BE2C (cell line): Measurements from ENCODE around the gene ANKRD13B.
A peak's percentile ranks its signal among the peaks of the same experiment; 100 is the strongest.

ENCODE experiments used
- DNase-seq: peaks from one replicate; pipeline ENCODE4 v3.0.0-alpha.2; 2020
- H3K27me3 ChIP-seq: fragments of 250-450 bp; sonication (Bioruptor Pico); 2 replicates; pipeline ENCODE4 v1.5.1; 2020; ENCODE audit warnings: mild to moderate bottlenecking
- H3K36me3 ChIP-seq: fragments of 250-450 bp; sonication (Bioruptor Pico); 2 replicates; pipeline ENCODE4 v1.5.1; 2020; ENCODE audit warnings: mild to moderate bottlenecking
- H3K4me1 ChIP-seq: fragments of 250-450 bp; sonication (Bioruptor Pico); 2 replicates; pipeline ENCODE4 v1.5.1; 2020
- H3K4me3 ChIP-seq: 2 replicates; pipeline ENCODE4 v1.5.1; 2011; ENCODE audit warnings: low read depth, low read length
- H3K9me3 ChIP-seq: fragments of 250-450 bp; sonication (Bioruptor Pico); 2 replicates; pipeline ENCODE4 v1.5.1; 2020
- CTCF ChIP-seq: IDR thresholded peaks from 2 replicates; pipeline ENCODE4 v1.5.1; 2012; ENCODE audit warnings: mild to moderate bottlenecking, low read depth, low read length

The ANKRD13B gene

GRCh38 chr17:29584452-29585079 is 8.4 kb upstream of the ANKRD13B start:
- Histone ChIP-seq H3K4me3 (no peak overlapping the region), H3K27me3 (no peaks in the 10 kb centered on the region)
- no peak for DNase-seq

GRCh38 chr17:29585080-29585751 is 7.7 kb upstream of the ANKRD13B start:
- Histone ChIP-seq H3K4me3 (no peak overlapping the region), H3K36me3 (peaks cover 3% of the 10 kb centered on the region; the same call in 1 of the 2 replicates), H3K27me3 (no peaks in the 10 kb centered on the region), H3K4me1 (peaks cover 4% of the 10 kb centered on the region; the same call in 1 of the 2 replicates), H3K9me3 (no peaks in the 10 kb centered on the region)
- no peak for DNase-seq
- 0 out of 2 replicates have a peak, but pooled peaks have one; percentile 16 for TF ChIP-seq CTCF

More at GRCh38 chr17:29584452-29585079, 8.4 kb upstream of the ANKRD13B start:
- no peaks in the 10 kb centered on the region for H3K4me1 ChIP-seq
- H3K9me3 ChIP-seq: no peaks in the 10 kb centered on the region
- no peak for TF ChIP-seq CTCF
- peaks cover 3% of the 10 kb centered on the region; the same call in 1 of the 2 replicates for H3K36me3 ChIP-seq

- no peak for TF ChIP-seq CTCF
- DNase-seq: no peak
- no peaks in the 10 kb centered on the region for H3K9me3 ChIP-seq
- H3K4me3 ChIP-seq: no peak overlapping the region
- peaks cover 5% of the 10 kb centered on the region for H3K4me1 ChIP-seq
- peaks cover 3% of the 10 kb centered on the region; the same call in 1 of the 2 replicates for H3K36me3 ChIP-seq
- no peaks in the 10 kb centered on the region for H3K27me3 ChIP-seq
Observed at GRCh38 chr17:29586676-29587469, 6.1 kb upstream of the ANKRD13B start.

- Histone ChIP-seq H3K27me3 (no peaks in the 10 kb centered on the region), H3K36me3 (peaks cover 3% of the 10 kb centered on the region; the same call in 1 of the 2 replicates), H3K4me1 (peaks cover 12% of the 10 kb centered on the region), H3K4me3 (peak overlapping the region; percentile 66; the same call in 1 of the 2 replicates), H3K9me3 (no peaks in the 10 kb centered on the region)
- DNase-seq: no peak
- no peak for TF ChIP-seq CTCF
Observed at GRCh38 chr17:29587591-29587990, 5.3 kb upstream of the ANKRD13B start.

- no peak for DNase-seq
- Histone ChIP-seq H3K36me3 (peaks cover 2% of the 10 kb centered on the region; the same call in 1 of the 2 replicates), H3K4me1 (peaks cover 14% of the 10 kb centered on the region)
Observed at GRCh38 chr17:29588017-29588561, 4.8 kb upstream of the ANKRD13B start.

More at GRCh38 chr17:29588017-29588561, 4.8 kb upstream of the ANKRD13B start:
- H3K4me3 ChIP-seq: peak overlapping the region; percentile 66
- H3K27me3 ChIP-seq: no peaks in the 10 kb centered on the region
- H3K9me3 ChIP-seq: no peaks in the 10 kb centered on the region
- TF ChIP-seq CTCF: no peak
